K562 (cell line): ENCODE measurements around the gene RPS19BP1. TPM values are rescaled to one million over a fixed set of nuclear protein-coding genes. Genes with fewer than 3 reads are reported as not detected.

Experiments
- ATF1 ChIP-seq, 2 experiments: fragments of 450-650 bp in 1 of 2; IDR thresholded peaks; 2 replicates each; pipeline ENCODE4 v1.6.1; 2016; ENCODE audit warnings: missing compliant biosample characterization in 1 of 2, missing genetic modification characterization in 1 of 2
- BRD9 ChIP-seq: fragments of 450-650 bp; IDR thresholded peaks from 2 replicates; pipeline ENCODE4 v1.6.1; 2018; ENCODE audit warnings: low read depth; ENCODE audit not compliant: partially characterized antibody
- ELK1 ChIP-seq: sonication (generic); formaldehyde crosslinking; IDR thresholded peaks from 2 replicates; pipeline ENCODE4 v1.8.1; 2022; ENCODE audit warnings: missing genetic modification reagents
- HDAC1 ChIP-seq, 2 experiments: fragments of 450-650 bp; IDR thresholded peaks; 2 replicates each; pipeline ENCODE4 v1.6.1; 2016 to 2017; ENCODE audit warnings: inconsistent platforms in 1 of 2, mild to moderate bottlenecking in 1 of 2, moderate library complexity in 1 of 2
- JUND ChIP-seq, 2 experiments: IDR thresholded peaks; 2 replicates in 1 of 2; 3 replicates in 1 of 2; pipeline ENCODE4 v1.6.1; 2011; ENCODE audit warnings: borderline replicate concordance in 2 of 2, low read depth in 2 of 2, low read length in 2 of 2, improper control_type of control experiment in 1 of 2, missing biosample characterization in 1 of 2, missing genetic modification characterization in 1 of 2, missing genetic modification reagents in 1 of 2
- MBD2 ChIP-seq: sonication (generic); IDR thresholded peaks from 2 replicates; pipeline ENCODE4 v1.6.1; 2016; ENCODE audit warnings: low read depth, borderline replicate concordance
- MYC ChIP-seq, 2 experiments: fragments of 250-450 bp in 1 of 2; sonication (Bioruptor Pico) in 1 of 2; IDR thresholded peaks; 2 replicates each; pipeline versions ENCODE4 v1.5.1 to v1.6.1; 2012 to 2021; ENCODE audit warnings: low read depth in 2 of 2, borderline replicate concordance in 1 of 2, improper control_type of control experiment in 1 of 2, low read length in 1 of 2, mild to moderate bottlenecking in 1 of 2, moderate library complexity in 1 of 2
- MYNN ChIP-seq, 2 experiments: sonication (generic); formaldehyde crosslinking in 1 of 2; IDR thresholded peaks; 2 replicates each; pipeline versions ENCODE4 v1.5.0 to v1.6.1; 2016 to 2020; ENCODE audit warnings: antibody characterized with exemption in 1 of 2, missing genetic modification reagents in 1 of 2
- POLR2A ChIP-seq: fragments of 450-650 bp; conservative IDR thresholded peaks from 2 replicates; pipeline ENCODE4 v1.6.1; 2016
- POLR2B ChIP-seq: fragments of 450-650 bp; IDR thresholded peaks from 2 replicates; pipeline ENCODE4 v1.6.1; 2018; ENCODE audit warnings: low read depth; ENCODE audit not compliant: partially characterized antibody
- RB1 ChIP-seq: fragments of 450-650 bp; IDR thresholded peaks from 2 replicates; pipeline ENCODE4 v1.6.1; 2017; ENCODE audit warnings: low read depth, mild to moderate bottlenecking
- RBM15 ChIP-seq: fragments of 200-400 bp; formaldehyde crosslinking; IDR thresholded peaks from 2 replicates; pipeline ENCODE4 v1.6.1; 2018; ENCODE audit warnings: mild to moderate bottlenecking, low read length, moderate library complexity; ENCODE audit not compliant: insufficient read depth
- SAP30 ChIP-seq: fragments of 200-600 bp; sonication (generic); IDR thresholded peaks from 2 replicates; pipeline ENCODE4 v1.6.1; 2012; ENCODE audit warnings: borderline replicate concordance, low read depth, mild to moderate bottlenecking, moderate library complexity, low read length, control low read depth, inconsistent platforms; ENCODE audit not compliant: insufficient read depth, poor library complexity, severe bottlenecking
- ZBTB12 ChIP-seq: fragments of 250-450 bp; sonication (Bioruptor Pico); IDR thresholded peaks from 2 replicates; pipeline ENCODE4 v1.4.0; 2020
- ZBTB17 ChIP-seq: fragments of 450-650 bp; formaldehyde crosslinking; IDR thresholded peaks from 2 replicates; pipeline ENCODE4 v1.4.0; 2020; ENCODE audit warnings: mild to moderate bottlenecking
- ZNF830 ChIP-seq: fragments of 250-450 bp; sonication (Bioruptor Pico); IDR thresholded peaks from 2 replicates; pipeline ENCODE4 v1.5.0; 2021; ENCODE audit warnings: mild to moderate bottlenecking
- polyA plus RNA-seq, 8 experiments: library from polyadenylated mRNA; depleted of rRNA in 4 of 8; stranded (reverse) in 5 of 8; unstranded in 3 of 8; fragments of >200 nt; fragmentation: Nextera tagmentation in 2 of 8; fragmentation: Illumina TruSeq in 1 of 8; extraction: Ambion mirVana in 2 of 8; extraction: Trizol in 1 of 8; gene quantifications; 2 replicates each; pipeline versions ENCODE4 v1.2.1 to v1.2.3, GENCODE V29; 2011 to 2014; ENCODE audit warnings: inconsistent platforms in 1 of 8, missing spikeins in 1 of 8
- total RNA-seq, 7 experiments: library from RNA; depleted of rRNA in 6 of 7; stranded (reverse); fragments of >200 nt in 6 of 7; fragmentation: Illumina TruSeq in 2 of 7; extraction: Trizol in 2 of 7; gene quantifications; 2 replicates each; pipeline versions ENCODE4 v1.2.1 to v1.2.3, GENCODE V29; 2011 to 2021; ENCODE audit warnings: low replicate concordance in 1 of 7

RPS19BP1 gene
- total and polyA plus RNA-seq, 9 of the 15 experiments (the other 6 are each of a cell fraction or from before 2014, with no cell fraction given): 3.0 to 223 (median 84.3) TPM

GRCh38 chr22:39532215-39533073, at the start of gene RPS19BP1 (continued):
- no peak for TF ChIP-seq ZBTB12
- TF ChIP-seq RBM15: no peak
- no peak for TF ChIP-seq MYNN (IDR thresholded peaks at IDR 0.05)
- TF ChIP-seq MYNN (CRISPR knock-in tag; IDR thresholded peaks at IDR 0.05): no peak
- TF ChIP-seq MYC (IDR thresholded peaks at IDR 0.05; ENCODE audit: low read depth, low read length): peak; percentile 88
- TF ChIP-seq MYC (CRISPR knock-in tag; IDR thresholded peaks at IDR 0.05; ENCODE audit: borderline replicate concordance, low read depth): no peak
- TF ChIP-seq POLR2A: peak; percentile 88
- TF ChIP-seq ATF1 (CRISPR knock-in tag; IDR thresholded peaks at IDR 0.05): no peak
- TF ChIP-seq ATF1 (tag; IDR thresholded peaks at IDR 0.05): peak; percentile 78
- TF ChIP-seq ZNF830 (CRISPR knock-in tag): 0 out of 2 replicates have a peak, but pooled peaks have one; percentile 32
- no peak for TF ChIP-seq ELK1 (CRISPR knock-in tag)
- 0 out of 2 replicates have a peak, but pooled peaks have one; percentile 36 for TF ChIP-seq MBD2
- TF ChIP-seq BRD9: no peak
- TF ChIP-seq POLR2B: peak; percentile 79
- no peak for TF ChIP-seq ZBTB17 (CRISPR knock-in tag)
- peak; percentile 29 for TF ChIP-seq SAP30
- TF ChIP-seq RB1: 0 out of 2 replicates have a peak, but pooled peaks have one; percentile 35
- TF ChIP-seq HDAC1 (IDR thresholded peaks at IDR 0.05): 0 out of 4 replicates have a peak, but pooled peaks of 1 of the 2 experiments have one; percentile 28
- peak; percentile 31; the same call in 1 of the 2 replicates for TF ChIP-seq JUND (IDR thresholded peaks at IDR 0.05; ENCODE audit: borderline replicate concordance, low read depth, low read length)
- TF ChIP-seq JUND (tag; IDR thresholded peaks at IDR 0.05; ENCODE audit: borderline replicate concordance, low read depth, low read length): no peak; the same call in 2 of the 3 replicates
